Activated CD4-positive, CD25-positive, alpha-beta regulatory T cell treated with anti-CD3 and anti-CD28 coated beads, Interleukin-2, amount 50 U/mL, for 16 hours (primary cell): ENCODE measurements around the gene CDK5RAP1.
A peak's percentile ranks its signal among the peaks of the same experiment; 100 is the strongest.
"Not testable (repeated sequence)": the region's sequence is repeated elsewhere in the genome, so short reads cannot be mapped to it uniquely, and the experiment has no call there.

Experiments
- DNase-seq: peaks from one replicate; pipeline ENCODE4 v3.0.0-alpha.2; 2020; ENCODE audit warnings: low read depth, low spot score

Gene CDK5RAP1

DNA sequence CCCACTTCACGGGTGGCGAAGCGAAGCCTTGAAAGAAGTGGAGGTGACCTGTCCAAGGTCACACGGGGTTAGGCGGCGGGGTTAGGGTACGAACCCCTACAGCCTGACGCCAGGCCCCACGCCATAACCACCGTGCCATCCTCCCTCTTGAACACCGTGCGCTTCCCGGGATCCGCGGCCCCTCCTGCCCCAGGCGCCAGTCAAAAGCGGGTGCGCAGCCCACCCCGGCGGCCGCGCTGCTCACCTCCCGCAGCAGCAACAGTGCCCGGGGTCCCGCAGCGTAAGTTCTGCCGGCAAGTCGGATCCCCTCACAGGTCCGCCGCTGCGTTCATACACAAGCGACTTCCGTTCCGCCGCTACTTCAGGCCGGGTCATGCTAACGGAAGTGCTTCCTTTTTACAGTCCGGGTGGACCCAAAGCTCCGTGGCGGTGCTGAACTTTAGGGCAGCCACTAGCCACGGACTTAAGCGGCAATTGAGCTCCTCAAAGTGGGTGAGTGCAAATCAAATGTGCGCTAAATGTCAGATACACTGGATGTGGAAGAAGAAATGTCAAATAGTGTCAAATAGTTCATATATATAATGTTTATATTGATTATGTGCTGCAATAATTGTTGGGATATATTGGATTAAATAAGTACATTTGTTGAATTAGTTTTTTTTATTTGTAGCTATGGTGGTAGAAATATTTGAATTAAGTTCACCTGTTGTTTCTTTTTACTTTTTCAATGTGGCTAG, at the start of gene CDK5RAP1:
CDK5RAP1 (minus strand) TSS at position 336 of the 737 bp plus-strand sequence. CDS start 4,455 bp downstream, outside the sequence.
- peak; percentile 72 for DNase-seq

- DNase-seq, result no peak
Measured at GRCh38 chr20:33450867-33451266, 49.5 kb upstream of the CDK5RAP1 start.

GRCh38 chr20:33445881-33446625, 44.7 kb upstream of the CDK5RAP1 start:
- DNase-seq, result no peak

DNA sequence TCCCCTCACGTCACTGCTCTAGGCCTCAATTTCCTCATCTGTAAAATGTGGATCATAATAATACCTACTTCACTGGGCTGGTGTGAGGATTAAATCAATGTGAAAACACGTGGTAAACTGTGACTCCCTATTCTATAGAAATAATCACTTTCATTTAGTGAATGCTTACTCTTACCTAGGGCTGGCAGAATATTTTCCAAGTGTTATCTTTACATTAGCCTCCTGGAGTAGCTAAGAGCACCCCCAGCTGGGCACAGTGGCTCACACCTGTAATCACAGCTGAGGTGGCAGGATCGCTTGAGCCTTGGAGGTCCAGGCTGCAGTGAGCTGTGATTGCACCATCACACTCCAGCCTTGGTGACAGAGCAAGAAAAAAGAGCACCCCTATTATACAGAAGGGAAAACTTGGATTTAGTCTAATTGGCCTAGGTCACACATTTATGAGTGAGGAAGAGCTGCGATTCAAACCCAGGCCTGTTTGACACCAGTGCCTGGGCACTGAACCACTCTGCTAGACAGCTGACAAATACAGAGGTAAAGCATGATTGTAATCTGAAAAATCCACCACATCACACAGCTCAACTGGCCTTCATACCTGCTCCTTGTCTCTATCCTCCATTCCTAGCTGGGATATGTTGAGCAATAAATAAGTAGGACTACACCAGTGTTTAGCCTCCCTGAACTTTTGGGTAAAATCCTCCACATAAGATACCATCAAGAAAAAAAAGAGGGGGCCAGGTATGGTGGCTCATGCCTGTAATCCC, 43.7 kb upstream of the CDK5RAP1 start:
- DNase-seq, result no peak

DNA sequence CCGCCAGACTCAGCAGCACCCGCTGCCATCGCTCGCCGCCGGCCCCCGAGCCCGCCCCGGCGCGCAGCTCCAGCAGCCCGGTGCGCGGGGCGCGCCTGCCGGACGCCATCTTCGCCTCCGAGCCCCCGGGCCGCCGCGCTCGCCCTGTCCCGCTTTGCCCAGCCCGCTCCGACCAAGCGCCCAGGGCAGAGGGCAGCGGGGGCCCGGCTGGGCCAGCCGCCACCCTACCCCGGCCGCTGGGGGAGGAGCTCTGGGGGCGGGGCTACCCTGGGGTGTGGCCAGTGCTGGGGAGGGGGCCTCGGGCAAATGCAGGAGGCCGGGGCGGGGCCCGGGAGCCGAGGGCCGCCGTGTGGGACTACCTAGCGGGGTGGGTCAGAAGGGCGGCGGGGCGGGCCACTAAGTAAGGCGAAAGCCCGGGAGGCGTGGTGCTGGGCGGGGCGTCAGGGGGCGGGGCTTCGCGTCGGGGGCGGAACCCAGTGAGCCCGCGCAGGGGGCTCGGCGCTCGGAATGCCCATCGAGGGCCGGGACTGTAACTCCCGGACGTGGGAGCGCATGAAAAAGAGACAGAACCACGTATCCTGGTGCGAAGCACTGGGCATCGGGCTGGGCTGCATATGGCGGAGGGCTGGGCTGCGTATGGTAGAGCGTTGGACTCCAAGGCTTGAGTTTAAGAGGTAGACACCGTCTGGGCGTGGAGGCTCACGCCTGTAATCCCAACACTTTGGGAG, 42.4 kb upstream of the CDK5RAP1 start, which contains the start of gene SNTA1:
SNTA1 (minus strand) TSS at position 252 of the 728 bp plus-strand sequence; CDS start at position 109, 143 bp downstream.
- DNase-seq, result peak; percentile 70

GRCh38 chr20:33443006-33443511, 41.7 kb upstream of the CDK5RAP1 start:
- DNase-seq, result no peak

- no peak for DNase-seq
Measured at GRCh38 chr20:33442136-33443005, 41.1 kb upstream of the CDK5RAP1 start.

DNA sequence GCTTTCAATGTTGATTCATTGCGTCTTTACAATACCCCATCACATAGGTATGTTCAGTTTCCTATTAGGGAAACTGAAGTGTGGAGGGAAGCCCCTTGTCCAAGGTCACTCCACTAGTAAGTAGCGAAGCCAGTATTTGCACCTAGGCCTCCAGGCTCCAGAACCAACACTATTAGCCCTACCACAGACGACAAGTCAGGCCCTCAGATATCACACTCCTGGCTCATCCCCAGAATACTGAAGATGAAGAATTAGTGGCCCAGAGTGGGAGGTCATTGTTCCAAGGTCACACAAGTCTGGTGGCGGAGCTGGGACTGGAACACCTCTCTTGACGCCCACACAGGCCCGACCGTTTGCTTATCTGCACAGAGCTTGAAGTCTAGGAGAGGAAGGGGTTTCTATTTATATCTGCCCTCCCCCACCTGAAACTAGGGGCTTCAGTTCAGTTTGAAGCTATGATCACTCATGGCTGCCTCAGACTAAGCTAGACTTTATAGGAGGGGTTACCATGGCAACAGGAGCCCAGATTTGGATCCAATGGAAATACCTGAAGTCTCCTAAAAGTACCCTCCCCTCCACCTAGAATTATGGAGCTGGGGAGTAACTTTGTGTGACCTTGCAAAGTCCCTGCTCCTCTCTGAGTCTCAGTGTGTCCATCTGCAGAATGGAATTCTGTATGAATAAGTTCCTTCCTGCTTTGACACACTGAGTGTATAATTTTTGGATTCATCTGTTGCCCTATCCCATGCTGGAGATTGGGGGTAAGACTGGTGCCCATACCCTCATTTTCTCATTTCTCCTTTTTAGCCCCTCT, 40.0 kb upstream of the CDK5RAP1 start:
- DNase-seq, result no peak

DNA sequence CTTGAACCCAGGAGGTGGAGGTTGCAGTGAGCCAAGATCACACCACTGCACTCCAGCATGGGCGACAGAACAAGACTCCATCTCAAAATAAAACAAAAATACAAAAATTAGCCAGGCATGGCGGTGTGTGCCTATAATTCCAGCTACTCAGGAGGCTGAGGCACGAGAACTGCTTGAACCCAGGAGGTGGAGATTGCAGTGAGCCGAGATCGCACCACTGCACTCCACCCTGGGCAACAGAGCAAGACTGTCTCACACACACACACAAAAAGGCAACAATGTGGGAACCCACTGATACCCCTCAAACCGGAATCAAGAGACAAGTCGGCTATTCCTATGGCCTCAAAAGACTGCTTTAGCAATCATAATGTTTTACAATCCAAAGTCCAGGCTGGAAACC, 39.2 kb upstream of the CDK5RAP1 start:
- not testable (repeated sequence) for DNase-seq

DNA sequence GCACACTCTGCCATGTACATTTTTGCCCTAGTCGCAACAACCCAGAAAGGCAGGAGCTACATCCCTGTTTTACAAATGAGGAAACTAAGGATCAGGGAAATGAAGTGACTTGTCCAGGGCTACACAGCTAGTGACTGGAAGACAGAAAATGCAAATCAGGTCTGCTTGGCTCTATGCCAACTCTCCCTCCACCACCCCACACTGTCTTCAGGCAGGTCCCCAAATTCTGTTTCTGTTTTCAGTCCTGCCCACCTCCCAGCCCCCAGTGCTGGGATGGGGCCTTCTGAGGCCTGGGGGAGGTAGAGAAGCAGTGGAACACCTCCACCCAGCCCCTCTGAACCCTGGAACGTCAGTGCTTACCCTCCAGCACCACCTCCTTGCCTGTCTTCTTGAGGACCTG, 37.2 kb upstream of the CDK5RAP1 start:
- no peak for DNase-seq

- DNase-seq, result no peak
Measured at GRCh38 chr20:33437141-33437911, 36.0 kb upstream of the CDK5RAP1 start.

DNA sequence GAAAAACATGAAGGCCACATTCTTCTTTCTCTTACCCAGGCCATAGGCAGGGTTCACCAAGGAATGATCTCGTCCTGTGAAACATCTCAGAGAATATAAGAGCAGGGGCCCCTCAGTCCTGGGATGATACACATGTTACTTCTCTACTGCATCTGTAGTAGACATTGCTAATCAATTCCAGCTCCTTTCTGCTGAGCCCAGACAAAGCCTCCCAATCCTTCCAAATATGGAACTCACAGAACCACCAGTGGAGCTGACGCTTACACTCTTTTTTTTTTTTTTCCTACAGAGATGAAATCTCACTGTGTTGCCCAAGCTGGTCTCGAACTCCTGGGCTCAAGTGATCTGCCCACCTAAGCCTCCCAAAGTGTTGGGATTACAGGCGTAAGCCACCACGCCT, 33.1 kb upstream of the CDK5RAP1 start:
- no peak for DNase-seq

GRCh38 chr20:33433465-33434234, 32.3 kb upstream of the CDK5RAP1 start:
- DNase-seq, result no peak

GRCh38 chr20:33431797-33432381, 30.6 kb upstream of the CDK5RAP1 start:
- no peak for DNase-seq

- DNase-seq, result not testable (repeated sequence)
Measured at GRCh38 chr20:33423875-33424274, 22.6 kb upstream of the CDK5RAP1 start.

DNA sequence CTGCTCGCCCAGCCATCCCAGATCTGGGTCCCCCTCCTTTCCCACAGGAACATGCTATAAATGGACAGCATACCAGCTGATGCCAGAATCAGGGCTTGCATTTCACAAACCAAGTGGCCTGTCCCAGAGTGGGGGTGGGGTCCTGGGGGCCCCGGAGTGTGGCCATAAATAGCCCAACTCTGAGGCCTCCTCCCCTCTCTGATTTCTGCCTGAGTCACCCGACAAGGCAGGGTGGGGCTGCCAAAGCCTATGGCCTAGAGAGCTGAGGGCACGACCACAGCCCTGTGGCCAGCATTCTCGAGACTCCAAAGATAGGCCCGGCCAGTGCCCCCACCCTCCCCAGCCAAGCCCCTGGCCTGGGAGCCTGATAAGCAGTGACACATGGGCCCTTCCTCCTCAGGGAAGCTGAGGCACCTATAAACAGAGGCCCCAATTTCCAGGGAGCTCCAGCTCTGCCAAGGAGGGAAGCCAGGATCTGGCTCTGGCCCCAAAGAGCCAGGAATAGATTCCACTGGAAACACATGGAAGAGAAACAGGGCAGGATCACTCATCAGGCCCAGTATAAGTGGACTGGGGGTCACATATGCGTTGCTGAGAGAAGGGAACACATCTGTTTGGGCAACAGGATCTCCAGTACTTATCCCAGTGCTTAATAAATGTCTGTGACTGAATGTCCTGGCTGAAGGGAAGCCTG, 22.0 kb upstream of the CDK5RAP1 start:
- no peak for DNase-seq
